Upper lobe of left lung (tissue), 6 donors: Measurements from ENCODE around the gene OR2H2. TPM values are rescaled to one million over a fixed set of nuclear protein-coding genes. Genes with fewer than 3 reads are reported as not detected.

Experiments used
- ATAC-seq, 2 donors: fragments of 200-7000 bp; cut with Tn5 transposase; one replicate each; pipeline ENCODE4 v1.9.1; 2022; ENCODE audit warnings: mild to moderate bottlenecking in 2 of 2, moderate library complexity in 2 of 2; ENCODE audit not compliant: low FRiP score in 2 of 2
- DNase-seq, 2 donors: peaks; one replicate each; pipeline ENCODE4 v3.0.0-alpha.2; 2019 to 2020
- H3K27ac ChIP-seq, 4 donors: fragments of 200-600 bp; sonication (generic); one replicate each; pipeline ENCODE4 v1.5.1; 2016 to 2019
- H3K27me3 ChIP-seq, 4 donors: fragments of 200-600 bp; sonication (generic); one replicate each; pipeline ENCODE4 v1.5.1; 2017 to 2019
- H3K36me3 ChIP-seq, 4 donors: fragments of 200-600 bp; sonication (generic); one replicate each; pipeline ENCODE4 v1.5.1; 2016 to 2019
- H3K4me1 ChIP-seq, 4 donors: fragments of 200-600 bp; sonication (generic); one replicate each; pipeline ENCODE4 v1.5.1; 2018 to 2019
- H3K4me3 ChIP-seq, 4 donors: fragments of 200-600 bp; sonication (generic); one replicate each; pipeline ENCODE4 v1.5.1; 2017 to 2019; ENCODE audit warnings: mild to moderate bottlenecking in 2 of 4, moderate library complexity in 1 of 4
- H3K9me3 ChIP-seq, 4 donors: fragments of 200-600 bp; sonication (generic); one replicate each; pipeline ENCODE4 v1.5.1; 2018 to 2019
- CTCF ChIP-seq, 6 experiments: fragments of 450-650 bp in 4 of 6; fragments of 200-600 bp in 2 of 6; sonication (generic) in 2 of 6; IDR thresholded peaks; one replicate each; pipeline ENCODE4 v1.5.1; 2016 to 2019; ENCODE audit warnings: antibody characterized with exemption in 6 of 6
- EP300 ChIP-seq, 4 donors: sonication (generic); formaldehyde crosslinking; IDR thresholded peaks; one replicate each; pipeline ENCODE4 v1.5.1; 2017; ENCODE audit warnings: antibody characterized with exemption in 4 of 4, control low read depth in 2 of 4
- POLR2A ChIP-seq, 4 donors: fragments of 450-650 bp; IDR thresholded peaks; one replicate each; pipeline ENCODE4 v1.5.1; 2016 to 2017; ENCODE audit warnings: antibody characterized with exemption in 4 of 4, mild to moderate bottlenecking in 2 of 4
- POLR2AphosphoS5 ChIP-seq, 2 donors: sonication (generic); formaldehyde crosslinking; IDR thresholded peaks; one replicate each; pipeline ENCODE4 v1.5.1; 2017; ENCODE audit warnings: antibody characterized with exemption in 2 of 2
- WGBS, 2 donors: methylation state at CpG; one replicate each; pipeline ENCODE4 v1.1.5; 2017 to 2018; 5-methylcytosine and 5-hydroxymethylcytosine counted together
- total RNA-seq, 6 donors: library from RNA; depleted of rRNA in 4 of 6; stranded (reverse); fragments of >200 nt in 4 of 6; gene quantifications; one replicate each; pipeline versions ENCODE4 v1.1.0 to v1.2.1, GENCODE V29; 2016 to 2021
- donor health status: DM: no; HTN: no; CAD: no; lungs with moderate emphysema.
- donor health status: DM: no; HTN: yes; CAD: no; lungs with severe emphysema.

The OR2H2 gene
- total RNA-seq, 6 donors from 2014 or later, result not detected

GRCh38 chr6:29567991-29568390, 16.9 kb upstream of the OR2H2 start:
- H3K4me3 ChIP-seq, result no peak overlapping the region
- no peak for ATAC-seq
- H3K4me1 ChIP-seq, result no peaks in the 10 kb centered on the region
- no peaks in the 10 kb centered on the region for H3K9me3 ChIP-seq
- no peak for TF ChIP-seq POLR2AphosphoS5 (IDR thresholded peaks at IDR 0.05)
- no peak for TF ChIP-seq CTCF (IDR thresholded peaks at IDR 0.05)
- TF ChIP-seq EP300 (IDR thresholded peaks at IDR 0.05), result no peak
- TF ChIP-seq POLR2A (IDR thresholded peaks at IDR 0.05), result no peak
- H3K27ac ChIP-seq, result no peak overlapping the region
- no peaks in the 10 kb centered on the region for H3K27me3 ChIP-seq
- H3K36me3 ChIP-seq, result no peaks in the 10 kb centered on the region
- no peak for DNase-seq
- WGBS, 2 donors, result 60 to 62% methylated on average over 5 of the region's 5 CpGs

DNA sequence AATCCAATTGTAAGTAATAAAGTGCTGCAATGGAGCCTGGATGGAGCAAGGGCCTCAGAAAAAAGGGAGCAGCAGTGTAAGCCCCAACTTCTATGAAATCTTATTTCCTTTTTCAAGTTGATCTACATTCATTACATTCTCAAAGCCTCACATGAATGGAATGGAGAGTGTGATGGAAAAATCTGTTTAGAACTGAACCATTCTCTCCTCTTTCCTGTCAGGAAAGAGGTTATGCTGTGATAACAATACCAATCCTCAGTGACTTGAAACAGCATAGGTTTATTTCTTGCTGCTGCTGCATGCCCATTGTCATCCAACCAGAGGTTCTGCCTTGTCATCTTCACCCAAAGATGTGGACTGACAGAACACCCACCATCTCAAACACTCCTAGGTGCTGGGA, 8.9 kb upstream of the OR2H2 start:
- Histone ChIP-seq H3K27me3 (no peaks in the 10 kb centered on the region), H3K27ac (no peak overlapping the region), H3K36me3 (no peaks in the 10 kb centered on the region), H3K9me3 (no peaks in the 10 kb centered on the region), H3K4me1 (no peaks in the 10 kb centered on the region), H3K4me3 (no peak overlapping the region)
- TF ChIP-seq POLR2A (IDR thresholded peaks at IDR 0.05), result no peak
- no peak for TF ChIP-seq POLR2AphosphoS5 (IDR thresholded peaks at IDR 0.05)
- TF ChIP-seq CTCF (IDR thresholded peaks at IDR 0.05), result no peak
- no peak for TF ChIP-seq EP300 (IDR thresholded peaks at IDR 0.05)
- no peak for ATAC-seq
- DNase-seq, result no peak

DNA sequence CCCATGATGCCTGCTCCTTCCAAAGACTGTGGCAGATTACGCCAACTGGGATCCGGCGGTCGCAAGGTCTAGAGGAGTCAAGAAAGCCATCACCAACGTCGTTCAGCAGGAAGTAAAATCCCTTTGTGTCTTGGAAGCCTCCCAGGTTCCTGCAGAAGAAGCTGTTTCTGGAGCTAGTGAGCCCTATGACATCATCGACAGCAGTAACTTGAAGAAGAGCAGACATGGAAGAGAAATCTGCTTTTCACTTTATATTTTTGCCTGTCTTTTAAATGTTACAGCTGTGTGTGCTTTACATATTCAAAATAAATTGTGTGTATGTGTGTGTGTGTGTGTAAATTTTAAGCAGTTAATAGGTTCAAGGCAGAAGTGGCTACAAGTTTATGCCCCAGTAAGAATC, 7.4 kb upstream of the OR2H2 start:
- Histone ChIP-seq H3K36me3 (no peaks in the 10 kb centered on the region), H3K27me3 (no peaks in the 10 kb centered on the region), H3K4me3 (no peak overlapping the region), H3K4me1 (no peaks in the 10 kb centered on the region), H3K27ac (no peak overlapping the region), H3K9me3 (no peaks in the 10 kb centered on the region)
- ATAC-seq (no peak), DNase-seq (no peak)
- TF ChIP-seq CTCF (IDR thresholded peaks at IDR 0.05) (no peak), EP300 (IDR thresholded peaks at IDR 0.05) (no peak), POLR2AphosphoS5 (IDR thresholded peaks at IDR 0.05) (no peak), POLR2A (IDR thresholded peaks at IDR 0.05) (no peak)
- WGBS, 2 donors, result 60 to 66% methylated on average over 7 of the region's 7 CpGs

DNA sequence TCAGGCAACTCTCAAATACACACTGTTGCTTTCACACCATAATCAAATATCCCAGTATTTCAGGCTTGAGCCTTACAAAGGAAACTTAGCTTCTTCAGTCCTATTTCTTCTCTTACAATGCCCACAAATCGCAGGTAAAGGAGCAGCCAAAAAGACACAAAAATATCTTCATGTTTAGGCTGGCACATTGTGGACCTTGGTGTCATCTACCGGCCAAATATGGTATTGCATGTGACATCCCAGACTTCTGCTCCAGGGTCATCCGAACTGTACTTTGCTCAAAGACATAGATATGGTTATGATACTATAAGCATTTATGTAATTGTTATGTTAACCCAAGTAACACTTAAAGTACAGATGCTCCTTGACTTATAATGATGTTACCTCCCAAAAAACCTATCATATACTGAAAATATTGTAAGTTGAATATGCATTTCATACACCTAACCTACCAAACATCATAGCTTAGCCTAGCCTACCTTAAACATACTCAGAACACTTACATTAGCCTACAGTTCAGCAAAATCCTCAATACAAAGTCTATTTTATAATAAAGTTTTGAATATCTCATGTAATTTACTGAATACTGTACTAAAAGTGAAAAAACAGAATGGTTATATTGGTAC, 4.6 kb downstream of the OR2H2 start:
- TF ChIP-seq POLR2AphosphoS5 (IDR thresholded peaks at IDR 0.05) (no peak), EP300 (IDR thresholded peaks at IDR 0.05) (no peak), POLR2A (IDR thresholded peaks at IDR 0.05) (no peak), CTCF (IDR thresholded peaks at IDR 0.05) (peak; percentile 75 to 98 (median 89))
- Histone ChIP-seq H3K27me3 (no peaks in the 10 kb centered on the region), H3K27ac (no peak overlapping the region), H3K9me3 (no peaks in the 10 kb centered on the region), H3K36me3 (no peaks in the 10 kb centered on the region), H3K4me3 (no peak overlapping the region), H3K4me1 (no peaks in the 10 kb centered on the region)
- WGBS, 2 donors, result 4 to 6% methylated on average over 3 of the region's 3 CpGs
- ATAC-seq (peak in 1 of 2 donors; percentile 81), DNase-seq (no peak)

GRCh38 chr6:29590218-29590808, 5.4 kb downstream of the OR2H2 start:
- no peak for TF ChIP-seq CTCF (IDR thresholded peaks at IDR 0.05)
- TF ChIP-seq EP300 (IDR thresholded peaks at IDR 0.05), result no peak
- no peak for TF ChIP-seq POLR2AphosphoS5 (IDR thresholded peaks at IDR 0.05)
- TF ChIP-seq POLR2A (IDR thresholded peaks at IDR 0.05), result no peak
- ATAC-seq, result no peak
- H3K4me3 ChIP-seq, result no peak overlapping the region
- H3K36me3 ChIP-seq, result no peaks in the 10 kb centered on the region
- H3K27ac ChIP-seq, result no peak overlapping the region
- no peaks in the 10 kb centered on the region for H3K27me3 ChIP-seq
- no peak for DNase-seq
- no peaks in the 10 kb centered on the region for H3K4me1 ChIP-seq
- 71 to 86% methylated on average over 4 of the region's 4 CpGs for WGBS, 2 donors
- H3K9me3 ChIP-seq, result no peaks in the 10 kb centered on the region
